K562 (cell line): Measurements from ENCODE around the gene KRT5. TPM values are rescaled to one million over a fixed set of nuclear protein-coding genes. Genes with fewer than 3 reads are reported as not detected.

Experiments used
- ATAC-seq: fragments of 200-7000 bp; cut with Tn5 transposase; 3 replicates; pipeline ENCODE4 v1.9.1; 2020; ENCODE audit warnings: moderate library complexity
- BruUV-seq: library from RNA; stranded (reverse); fragments of 400-500 nt; replicated peaks from 2 replicates; lab custom pipeline; 2021; lab: Mats Ljungman, UMichigan
- CTCF ChIA-PET: fragments of 300-600 bp; formaldehyde crosslinking; extraction: SDS; loops from one replicate; lab custom pipeline; 2021; ENCODE audit warnings: low intra/inter-chr PET ratio; lab: Yijun Ruan, JAX
- POLR2A ChIA-PET: fragments of 300-600, 350-650 bp; sonication (Branson Sonifier 250); formaldehyde crosslinking; extraction: SDS; loops from one replicate; lab custom pipeline; 2021; ENCODE audit warnings: antibody characterized with exemption, inconsistent platforms; lab: Yijun Ruan, JAX
- DNase-seq, 4 experiments: peaks; one replicate each; pipeline versions ENCODE4 v3.0.0 to v3.0.0-alpha.2; 2011 to 2018; ENCODE audit warnings: low spot score in 3 of 4, mixed read lengths in 3 of 4; ENCODE audit errors: extremely low read depth in 1 of 4
- FAIRE-seq: peaks from 2 replicates; lab custom pipeline; 2011; peaks lifted over from hg19 to GRCh38; lab: Jason Lieb, UNC
- H2AFZ ChIP-seq: 2 replicates; pipeline ENCODE4 v1.6.0; 2011; ENCODE audit warnings: low read depth, low read length, control low read depth, inconsistent platforms
- H3K27ac ChIP-seq: fragments of 200-600 bp; 3 replicates; pipeline ENCODE4 v1.8.0; 2011; ENCODE audit warnings: low read depth, mild to moderate bottlenecking, control low read depth, inconsistent platforms, low read length, moderate library complexity, mixed read lengths; ENCODE audit errors: extremely low read depth
- H3K27me3 ChIP-seq, 2 experiments: fragments of 300-600 bp in 1 of 2; 2 replicates in 1 of 2; 3 replicates in 1 of 2; pipeline versions ENCODE4 v1.6.0 to v1.8.0; 2011; ENCODE audit warnings: inconsistent platforms in 2 of 2, low read length in 2 of 2, mild to moderate bottlenecking in 1 of 2, mixed read lengths in 1 of 2, moderate library complexity in 1 of 2; ENCODE audit not compliant: control insufficient read depth in 2 of 2, insufficient read depth in 2 of 2
- H3K36me3 ChIP-seq: fragments of 300-600 bp; 3 replicates; pipeline ENCODE4 v1.8.0; 2011; ENCODE audit warnings: mild to moderate bottlenecking, low read length, inconsistent platforms; ENCODE audit not compliant: control insufficient read depth, insufficient read depth
- H3K4me1 ChIP-seq, 2 experiments: fragments of 200-600 bp in 1 of 2; replicated peaks in 1 of 2; 2 replicates in 1 of 2; 3 replicates in 1 of 2; pipeline versions ENCODE4 v1.5.1 to v1.8.0; 2011; ENCODE audit warnings: inconsistent platforms in 2 of 2, low read length in 2 of 2, mild to moderate bottlenecking in 1 of 2, mixed read lengths in 1 of 2, moderate library complexity in 1 of 2; ENCODE audit not compliant: control insufficient read depth in 2 of 2, insufficient read depth in 2 of 2
- H3K4me2 ChIP-seq: 2 replicates; pipeline ENCODE4 v1.6.1; 2011; ENCODE audit warnings: low read length, control low read depth, inconsistent platforms, mixed read lengths; ENCODE audit not compliant: insufficient read depth
- H3K4me3 ChIP-seq: fragments of 200-600 bp; sonication (generic), shearing (Covaris generic); 2 replicates; pipeline ENCODE4 v1.5.1; 2016; ENCODE audit warnings: control low read depth, inconsistent platforms
- H3K79me2 ChIP-seq: fragments of 200-600 bp; 3 replicates; pipeline ENCODE4 v1.8.0; 2011; ENCODE audit warnings: low read length, inconsistent platforms; ENCODE audit not compliant: control insufficient read depth, insufficient read depth
- H3K9ac ChIP-seq, 2 experiments: 2 replicates each; pipeline versions ENCODE4 v1.6.0 to v1.6.1; 2011; ENCODE audit warnings: low read depth in 2 of 2, low read length in 2 of 2, control low read depth in 1 of 2, inconsistent platforms in 1 of 2, mild to moderate bottlenecking in 1 of 2, mixed read lengths in 1 of 2; ENCODE audit not compliant: insufficient read depth in 1 of 2
- H3K9me1 ChIP-seq: one replicate; pipeline ENCODE4 v1.6.0; 2011; ENCODE audit warnings: inconsistent platforms, mild to moderate bottlenecking, low read length, moderate library complexity; ENCODE audit not compliant: control insufficient read depth, insufficient read depth
- H3K9me3 ChIP-seq: replicated peaks from 2 replicates; pipeline ENCODE4 v1.5.1; 2011; ENCODE audit warnings: low read depth, low read length, inconsistent platforms; ENCODE audit not compliant: control insufficient read depth, insufficient read depth
- H4K20me1 ChIP-seq: replicated peaks from 2 replicates; pipeline ENCODE4 v1.6.1; 2011; ENCODE audit warnings: low read length, inconsistent platforms, mixed read lengths; ENCODE audit not compliant: control insufficient read depth, insufficient read depth
- ARID3B ChIP-seq: fragments of 250-450 bp; sonication (Bioruptor Pico); IDR thresholded peaks from 2 replicates; pipeline ENCODE4 v1.4.0; 2020; ENCODE audit warnings: borderline replicate concordance
- CREB3 ChIP-seq: fragments of 450-650 bp; conservative IDR thresholded peaks from 2 replicates; pipeline ENCODE4 v1.6.1; 2016; ENCODE audit warnings: missing genetic modification characterization, low read depth, mild to moderate bottlenecking, missing compliant biosample characterization, moderate library complexity
- ESRRB ChIP-seq: fragments of 250-450 bp; sonication (Bioruptor Pico); IDR thresholded peaks from 2 replicates; pipeline ENCODE4 v1.5.0; 2020; ENCODE audit warnings: mild to moderate bottlenecking, moderate library complexity, borderline replicate concordance
- HOXB6 ChIP-seq: fragments of 250-450 bp; sonication (Bioruptor Pico); IDR thresholded peaks from 2 replicates; pipeline ENCODE4 v1.5.1; 2022; ENCODE audit warnings: mild to moderate bottlenecking, borderline replicate concordance
- MAFF ChIP-seq: IDR thresholded peaks from 2 replicates; pipeline ENCODE4 v1.6.1; 2012; ENCODE audit warnings: low read length, improper control_type of control experiment
- MAFG ChIP-seq: fragments of 450-650 bp; conservative IDR thresholded peaks from 2 replicates; pipeline ENCODE4 v1.6.1; 2016; ENCODE audit warnings: missing genetic modification characterization, missing compliant biosample characterization
- MITF ChIP-seq: IDR thresholded peaks from 2 replicates; pipeline ENCODE4 v1.6.1; 2014; ENCODE audit warnings: antibody characterized with exemption
- NCOA2 ChIP-seq, 2 experiments: fragments of 450-650 bp; IDR thresholded peaks; 2 replicates each; pipeline ENCODE4 v1.6.1; 2018; ENCODE audit warnings: mild to moderate bottlenecking in 2 of 2, moderate library complexity in 1 of 2; ENCODE audit not compliant: partially characterized antibody in 2 of 2
- TAF9B ChIP-seq: fragments of 450-650 bp; IDR thresholded peaks from 2 replicates; pipeline ENCODE4 v1.6.1; 2018; ENCODE audit warnings: mild to moderate bottlenecking; ENCODE audit not compliant: partially characterized antibody
- ZNF140 ChIP-seq: fragments of 250-450 bp; sonication (Bioruptor Pico); IDR thresholded peaks from 2 replicates; pipeline ENCODE4 v1.8.0; 2021; ENCODE audit warnings: moderate library complexity, mild to moderate bottlenecking, inconsistent platforms
- ZNF445 ChIP-seq: fragments of 250-450 bp; sonication (Bioruptor Pico); IDR thresholded peaks from 2 replicates; pipeline ENCODE4 v1.4.0; 2020; ENCODE audit warnings: low read depth, mild to moderate bottlenecking, moderate library complexity
- ZNF764 ChIP-seq: fragments of 250-450 bp; sonication (Bioruptor Pico); IDR thresholded peaks from 2 replicates; pipeline ENCODE4 v1.4.0; 2020; ENCODE audit warnings: low read depth, mild to moderate bottlenecking, moderate library complexity
- ZNF785 ChIP-seq: fragments of 250-450 bp; sonication (Bioruptor Pico); IDR thresholded peaks from 2 replicates; pipeline ENCODE4 v1.4.0; 2020; ENCODE audit warnings: mild to moderate bottlenecking
- WGBS: fragments of 100-300 bp; shearing (Covaris generic); methylation state at CpG from one replicate; pipeline ENCODE4 v1.1.6; 2016; ENCODE audit warnings: low coverage, mixed read lengths; ENCODE audit not compliant: insufficient coverage; ENCODE audit errors: missing lambda C conversion rate; 5-methylcytosine and 5-hydroxymethylcytosine counted together
- in situ Hi-C: fragments of 300-500 bp; cut with MboI; formaldehyde crosslinking; loops from 4 replicates; pipeline ENCODE4 v1.15.0; 2018; ENCODE audit warnings: inconsistent platforms, mixed read lengths
- intact Hi-C: fragments of 100-400 bp; cut with micrococcal nuclease; formaldehyde crosslinking; loops from 2 replicates; pipeline ENCODE4 v1.14.2; 2022
- polyA plus RNA-seq, 8 experiments: library from polyadenylated mRNA; depleted of rRNA in 4 of 8; stranded (reverse) in 5 of 8; unstranded in 3 of 8; fragments of >200 nt; fragmentation: Nextera tagmentation in 2 of 8; fragmentation: Illumina TruSeq in 1 of 8; extraction: Ambion mirVana in 2 of 8; extraction: Trizol in 1 of 8; gene quantifications; 2 replicates each; pipeline versions ENCODE4 v1.2.1 to v1.2.3, GENCODE V29; 2011 to 2014; ENCODE audit warnings: inconsistent platforms in 1 of 8, missing spikeins in 1 of 8
- total RNA-seq, 7 experiments: library from RNA; depleted of rRNA in 6 of 7; stranded (reverse); fragments of >200 nt in 6 of 7; fragmentation: Illumina TruSeq in 2 of 7; extraction: Trizol in 2 of 7; gene quantifications; 2 replicates each; pipeline versions ENCODE4 v1.2.1 to v1.2.3, GENCODE V29; 2011 to 2021; ENCODE audit warnings: low replicate concordance in 1 of 7

The KRT5 gene
- total and polyA plus RNA-seq, 9 of the 15 experiments (the other 6 are each of a cell fraction or from before 2014, with no cell fraction given): 0.32 TPM; not detected in 8

- Histone ChIP-seq H3K9me1 (no peaks in the 10 kb centered on the region), H3K4me3 (no peak overlapping the region), H3K27ac (no peak overlapping the region), H3K27me3 (peaks cover 0 to 2% of the 10 kb centered on the region in 2 experiments; a peak in 3 of 5 replicates), H2AFZ (no peak overlapping the region), H3K9ac (no peak overlapping the region), H3K79me2 (no peaks in the 10 kb centered on the region), H3K4me2 (no peak overlapping the region), H3K4me1 (no peaks in the 10 kb centered on the region), H3K36me3 (no peaks in the 10 kb centered on the region), H4K20me1 (no peaks in the 10 kb centered on the region; the same call in 1 of the 2 replicates), H3K9me3 (no peaks in the 10 kb centered on the region)
- no peak for ATAC-seq
- 0% methylated on average over 1 of the region's 1 CpG for WGBS
- TF ChIP-seq NCOA2 (IDR thresholded peaks at IDR 0.05; ENCODE audit: partially characterized antibody in 2 of 2): no peak
- TF ChIP-seq HOXB6: no peak
- TF ChIP-seq MAFF: no peak
- no peak for TF ChIP-seq TAF9B
- no peak for DNase-seq
- CTCF ChIA-PET: no interaction called here
- POLR2A ChIA-PET: no interaction called here
- intact Hi-C loops: no loop called here
- in situ Hi-C loops: no loop called here
- no TSS peak for BruUV-seq
- FAIRE-seq: no peak
Observed at GRCh38 chr12:52498946-52499345, 21.2 kb downstream of the KRT5 start.

- Histone ChIP-seq H3K27me3 (peaks cover 7 to 9% of the 10 kb centered on the region in 2 experiments; a peak in 4 of 5 replicates), H3K4me2 (no peak overlapping the region), H4K20me1 (no peaks in the 10 kb centered on the region; the same call in 1 of the 2 replicates), H3K9me1 (no peaks in the 10 kb centered on the region), H3K9me3 (no peaks in the 10 kb centered on the region), H3K4me3 (no peak overlapping the region), H2AFZ (no peak overlapping the region), H3K9ac (no peak overlapping the region), H3K79me2 (no peaks in the 10 kb centered on the region), H3K27ac (no peak overlapping the region), H3K4me1 (no peaks in the 10 kb centered on the region), H3K36me3 (no peaks in the 10 kb centered on the region)
- ATAC-seq (no peak), DNase-seq (no peak), FAIRE-seq (no peak)
- ChIA-PET CTCF (no interaction called here), POLR2A (no interaction called here)
- intact Hi-C loops: no loop called here
- BruUV-seq: no TSS peak
- WGBS: 0% methylated on average over 7 of the region's 7 CpGs
- in situ Hi-C loops: no loop called here
- TF ChIP-seq MAFG (tag) (no peak), ZNF445 (no peak), MITF (no peak), ZNF785 (CRISPR knock-in tag) (no peak), ZNF764 (CRISPR knock-in tag) (no peak), ZNF140 (CRISPR knock-in tag) (no peak), ARID3B (no peak), ESRRB (no peak), CREB3 (no peak)
Observed at GRCh38 chr12:52497975-52498374, 22.2 kb downstream of the KRT5 start.
